B cell (primary cell): ENCODE data around the gene PLSCR3. TPM values are rescaled to one million over a fixed set of nuclear protein-coding genes. Genes with fewer than 3 reads are reported as not detected.

Experiments
- ATAC-seq: fragments of 200-7000 bp; cut with Tn5 transposase; one replicate; pipeline ENCODE4 v1.10.0; 2021; ENCODE audit warnings: low read depth, mild to moderate bottlenecking, moderate number of reproducible peaks, moderate library complexity
- CTCF ChIA-PET: fragments of 350-600 bp; sonication (Branson Sonifier 250); formaldehyde crosslinking; loops from one replicate; lab custom pipeline; 2021; ENCODE audit warnings: antibody characterized with exemption, inconsistent platforms; lab: Charles Lee
- POLR2A ChIA-PET: fragments of 350-600 bp; sonication (Branson Sonifier 250); formaldehyde crosslinking; loops from one replicate; lab custom pipeline; 2021; ENCODE audit warnings: antibody characterized with exemption; lab: Charles Lee
- DNase-seq: peaks from one replicate; pipeline ENCODE4 v3.0.0; 2013
- H2AFZ ChIP-seq: 2 replicates; pipeline ENCODE4 v1.6.1; 2012; ENCODE audit warnings: mild to moderate bottlenecking, low read depth, low read length; ENCODE audit not compliant: insufficient read depth, poor library complexity, severe bottlenecking
- H3K27ac ChIP-seq, 2 donors: 1 replicate in 1 of 2; 2 replicates in 1 of 2; pipeline ENCODE4 v1.5.1; 2012 to 2013; ENCODE audit warnings: low read length in 2 of 2, mild to moderate bottlenecking in 2 of 2, moderate library complexity in 1 of 2
- H3K27me3 ChIP-seq, 4 experiments: fragments of 200-600 bp in 1 of 4; sonication (generic) in 1 of 4; replicated peaks in 1 of 4; 1 replicate in 2 of 4; 2 replicates in 2 of 4; pipeline versions ENCODE4 v1.6.1 to v1.7.0; 2013 to 2016; ENCODE audit warnings: low read length in 3 of 4, mild to moderate bottlenecking in 2 of 4, mixed read lengths in 1 of 4, moderate library complexity in 1 of 4; ENCODE audit not compliant: insufficient read depth in 4 of 4, control insufficient read depth in 3 of 4; ENCODE audit errors: control extremely low read depth in 1 of 4
- H3K36me3 ChIP-seq, 2 experiments: replicated peaks in 1 of 2; 1 replicate in 1 of 2; 2 replicates in 1 of 2; pipeline versions ENCODE4 v1.6.1 to v1.7.1; 2013; ENCODE audit warnings: low read length in 1 of 2; ENCODE audit not compliant: insufficient read depth in 2 of 2, control insufficient read depth in 1 of 2; ENCODE audit errors: control extremely low read depth in 1 of 2, extremely low read depth in 1 of 2
- H3K4me1 ChIP-seq, 2 donors: fragments of 200-600 bp in 1 of 2; sonication (generic) in 1 of 2; 1 replicate in 1 of 2; 2 replicates in 1 of 2; pipeline versions ENCODE4 v1.5.1 to v1.6.1; 2013 to 2017; ENCODE audit warnings: low read length in 2 of 2; ENCODE audit not compliant: control insufficient read depth in 2 of 2, insufficient read depth in 2 of 2
- H3K4me2 ChIP-seq: replicated peaks from 2 replicates; pipeline ENCODE3; 2012; ENCODE audit warnings: mild to moderate bottlenecking, low read depth, low read length; ENCODE audit not compliant: poor library complexity, severe bottlenecking
- H3K4me3 ChIP-seq, 5 experiments: fragments of 200-600 bp in 1 of 5; sonication (generic) in 1 of 5; 1 replicate in 3 of 5; 2 replicates in 2 of 5; pipeline versions ENCODE4 v1.5.1 to v1.7.0; 2011 to 2016; ENCODE audit warnings: low read length in 4 of 5, mild to moderate bottlenecking in 4 of 5, low read depth in 2 of 5, control low read depth in 1 of 5, moderate library complexity in 1 of 5; ENCODE audit not compliant: insufficient read depth in 1 of 5; ENCODE audit errors: control extremely low read depth in 1 of 5, extremely low read depth in 1 of 5
- H3K79me2 ChIP-seq: fragments of 200-600 bp; sonication (generic); one replicate; pipeline ENCODE4 v1.6.0; 2016; ENCODE audit warnings: low read length; ENCODE audit not compliant: control insufficient read depth, insufficient read depth
- H3K9ac ChIP-seq: fragments of 200-600 bp; sonication (generic); 2 replicates; pipeline ENCODE4 v1.6.1; 2017; ENCODE audit warnings: mild to moderate bottlenecking, low read length, moderate library complexity
- H3K9me3 ChIP-seq, 3 donors: one replicate each; pipeline versions ENCODE4 v1.6.1 to v1.7.1; 2013; ENCODE audit warnings: low read length in 2 of 3; ENCODE audit not compliant: control insufficient read depth in 2 of 3, insufficient read depth in 1 of 3; ENCODE audit errors: control extremely low read depth in 1 of 3
- H4K20me1 ChIP-seq: 2 replicates; pipeline ENCODE4 v1.6.0; 2012; ENCODE audit warnings: mild to moderate bottlenecking, low read length; ENCODE audit not compliant: insufficient read depth, control insufficient read depth, poor library complexity, severe bottlenecking
- H3K27ac Mint-ChIP-seq: one replicate; pipeline ENCODE4 v1.8.0; 2021; ENCODE audit warnings: mixed read lengths
- H3K27me3 Mint-ChIP-seq: one replicate; pipeline ENCODE4 v1.8.0; 2021; ENCODE audit warnings: mixed read lengths
- H3K4me1 Mint-ChIP-seq: one replicate; pipeline ENCODE4 v1.8.0; 2021; ENCODE audit warnings: mixed read lengths
- H3K4me3 Mint-ChIP-seq: one replicate; pipeline ENCODE4 v1.8.0; 2021; ENCODE audit warnings: mixed read lengths
- H3K9me3 Mint-ChIP-seq: one replicate; pipeline ENCODE4 v1.8.0; 2022; ENCODE audit warnings: mixed read lengths; ENCODE audit not compliant: insufficient read depth
- CTCF ChIP-seq: fragments of 200-600 bp; IDR thresholded peaks from one replicate; pipeline ENCODE4 v1.8.0; 2022; ENCODE audit warnings: antibody characterized with exemption, mild to moderate bottlenecking
- EZH2 ChIP-seq: IDR thresholded peaks from 2 replicates; pipeline ENCODE4 v1.6.1; 2012; ENCODE audit warnings: borderline replicate concordance, low read depth, mild to moderate bottlenecking, moderate library complexity, low read length; ENCODE audit not compliant: insufficient read depth, poor library complexity, severe bottlenecking
- WGBS: methylation state at CpG from one replicate; pipeline ENCODE4 v1.1.5; 2013; ENCODE audit warnings: missing lambda C conversion rate; ENCODE audit not compliant: insufficient coverage; 5-methylcytosine and 5-hydroxymethylcytosine counted together
- intact Hi-C: fragments of 100-400 bp; cut with micrococcal nuclease; formaldehyde crosslinking; loops from one replicate; pipeline ENCODE4 v1.10.0; 2022
- polyA plus RNA-seq: library from polyadenylated mRNA; depleted of rRNA; stranded (reverse); fragments of >200 nt; gene quantifications from 2 replicates; pipeline ENCODE4 v1.2.3, GENCODE V29; 2012
- total RNA-seq, 2 donors: library from RNA; stranded (reverse); fragments of 120-200 nt in 1 of 2; gene quantifications; 1 replicate in 1 of 2; 2 replicates in 1 of 2; pipeline versions ENCODE4 v1.2.3 to v1.2.4, GENCODE V29; 2013 to 2022

PLSCR3 gene
- total and polyA plus RNA-seq, 2 donors (not counting 1 experiment from before 2014, with no cell fraction given), result 31.6 to 122 TPM

- Histone ChIP-seq H3K27ac (no peak overlapping the region), H3K4me3 (no peak overlapping the region), H3K9ac (no peak overlapping the region), H4K20me1 (no peaks in the 10 kb centered on the region), H3K9me3 (no peaks in the 10 kb centered on the region), H3K4me2 (no peak overlapping the region), H3K27me3 (peaks cover 0 to 18% (median 0%) of the 10 kb centered on the region in 4 experiments), H3K36me3 (no peaks in the 10 kb centered on the region), H3K79me2 (no peaks in the 10 kb centered on the region), H2AFZ (no peak overlapping the region), H3K4me1 (peaks cover 0 to 5% of the 10 kb centered on the region in 2 donors)
- ATAC-seq (no peak), DNase-seq (no peak)
- Mint-ChIP-seq H3K9me3 (no peaks in the 10 kb centered on the region), H3K27me3 (peaks cover 27% of the 10 kb centered on the region), H3K4me3 (no peak overlapping the region), H3K4me1 (peaks cover 4% of the 10 kb centered on the region), H3K27ac (no peak overlapping the region)
- TF ChIP-seq CTCF, result no peak
- no peak for TF ChIP-seq EZH2
- WGBS, result 96% methylated on average over 5 of the region's 8 CpGs
- POLR2A ChIA-PET, result interaction anchor here (0.6 to 1.1 kb wide), 2 partner anchors 145 to 275 kb away, joined by 4 to 5 read pairs; no protein-coding TSS in a partner anchor
- intact Hi-C loops, result no loop called here
- CTCF ChIA-PET, result no interaction called here
Observed at GRCh38 chr17:7411427-7411750, 17.1 kb upstream of the PLSCR3 start.

DNA sequence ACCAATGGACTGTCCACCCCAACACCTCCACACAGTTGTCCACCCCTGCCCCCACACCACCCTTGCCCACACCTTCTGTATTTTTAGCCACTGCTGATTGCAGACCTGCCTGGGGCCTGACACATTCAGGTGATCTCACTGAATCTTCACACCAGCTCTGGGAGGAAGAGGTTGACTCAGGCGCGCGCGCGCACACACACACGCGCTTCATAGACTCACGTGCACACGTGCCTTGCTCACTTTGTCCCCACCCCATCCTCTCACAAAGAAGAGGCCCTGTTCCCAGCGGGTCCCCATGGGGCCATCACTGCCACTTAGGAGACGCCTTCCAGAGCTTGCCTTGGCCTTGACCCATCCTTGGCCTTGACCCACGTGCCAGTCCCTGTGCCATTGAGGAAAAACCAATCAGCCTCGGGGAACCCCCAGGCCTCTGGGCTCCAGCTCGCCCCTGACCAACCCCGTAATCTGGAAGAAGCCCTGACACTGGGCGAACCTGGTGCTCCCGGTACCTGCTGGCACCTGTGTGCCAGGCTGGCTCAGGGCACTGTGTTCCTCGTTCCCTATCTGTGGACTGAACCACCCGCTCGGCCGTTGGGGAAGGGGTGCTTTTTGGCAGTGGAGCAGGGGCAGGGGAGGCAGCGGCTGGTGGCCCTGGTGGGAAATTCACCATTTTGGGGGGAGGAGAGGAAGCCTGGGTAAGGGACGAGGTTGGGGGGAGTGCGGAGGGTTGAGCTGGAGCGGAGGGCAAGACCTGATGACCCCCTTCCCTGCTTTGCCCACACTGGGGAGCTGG is 16.5 kb upstream of the PLSCR3 start:
- 93% methylated on average over 22 of the region's 25 CpGs for WGBS
- ATAC-seq, result no peak
- no peak overlapping the region for H3K4me3 Mint-ChIP-seq
- Histone ChIP-seq H2AFZ (no peak overlapping the region), H3K27ac (no peak overlapping the region), H3K27me3 (peaks cover 0 to 22% (median under 1%) of the 10 kb centered on the region in 4 experiments), H4K20me1 (no peaks in the 10 kb centered on the region), H3K9me3 (peaks cover 0 to under 1% (median 0%) of the 10 kb centered on the region in 3 donors), H3K79me2 (no peaks in the 10 kb centered on the region), H3K9ac (no peak overlapping the region), H3K4me1 (peaks cover 0 to 5% of the 10 kb centered on the region in 2 donors), H3K4me3 (no peak overlapping the region), H3K36me3 (no peaks in the 10 kb centered on the region), H3K4me2 (no peak overlapping the region)
- H3K27ac Mint-ChIP-seq, result no peak overlapping the region
- intact Hi-C loops, result no loop called here
- DNase-seq, result no peak
- ChIA-PET CTCF (no interaction called here), POLR2A (interaction anchor here (0.6 to 1.1 kb wide), 2 partner anchors 145 to 275 kb away, joined by 4 to 5 read pairs; no protein-coding TSS in a partner anchor)
- no peaks in the 10 kb centered on the region for H3K9me3 Mint-ChIP-seq
- TF ChIP-seq CTCF (no peak), EZH2 (no peak)
- peaks cover 28% of the 10 kb centered on the region for H3K27me3 Mint-ChIP-seq
- H3K4me1 Mint-ChIP-seq, result peaks cover 4% of the 10 kb centered on the region
